ENCODE measurements around the gene PIEZO1. TPM values are rescaled to one million over a fixed set of nuclear protein-coding genes. Genes with fewer than 3 reads are reported as not detected.
"Not testable (repeated sequence)": the region's sequence is repeated elsewhere in the genome, so short reads cannot be mapped to it uniquely, and the experiment has no call there.

Gene PIEZO1
- total RNA-seq, 1 donor from 2014 or later: 196 TPM

DNA sequence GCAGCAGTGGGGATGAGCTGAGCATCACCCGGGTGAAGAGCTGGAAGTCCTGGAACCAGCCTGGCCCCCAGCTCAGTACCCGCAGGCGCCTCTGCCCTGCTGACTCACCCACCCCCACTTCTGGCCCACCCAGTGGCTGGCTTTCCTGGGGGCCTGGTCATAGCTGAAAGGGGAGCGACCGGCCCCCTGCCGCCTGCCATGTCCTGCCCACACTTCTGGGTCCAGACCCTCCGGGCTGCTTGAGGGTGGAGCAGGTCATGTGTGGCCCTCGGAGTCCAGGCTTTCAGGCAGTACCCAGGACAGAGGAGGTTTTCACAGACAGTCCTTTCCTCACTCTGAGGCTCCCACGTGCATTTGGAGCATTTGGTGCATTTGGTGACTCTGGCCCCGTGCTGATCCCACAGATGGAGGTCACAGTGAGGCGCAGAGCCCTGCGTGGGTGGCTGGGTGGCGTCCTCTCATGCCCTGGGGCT, 7.1 kb upstream of the PIEZO1 start:
- no peak for DNase-seq
- peaks cover 6% of the 10 kb centered on the region for H3K27me3 ChIP-seq
- no peaks in the 10 kb centered on the region for H3K9me3 ChIP-seq
- H3K36me3 ChIP-seq: no peaks in the 10 kb centered on the region
- ATAC-seq: peak; percentile 47
- H3K27ac ChIP-seq: no peak overlapping the region
- TF ChIP-seq CTCF (IDR thresholded peaks at IDR 0.05): no peak
- H3K4me3 ChIP-seq: no peak overlapping the region
- H3K4me1 ChIP-seq: peaks cover 10% of the 10 kb centered on the region
- intact Hi-C loops (cut with DNase I): no loop called here

DNA sequence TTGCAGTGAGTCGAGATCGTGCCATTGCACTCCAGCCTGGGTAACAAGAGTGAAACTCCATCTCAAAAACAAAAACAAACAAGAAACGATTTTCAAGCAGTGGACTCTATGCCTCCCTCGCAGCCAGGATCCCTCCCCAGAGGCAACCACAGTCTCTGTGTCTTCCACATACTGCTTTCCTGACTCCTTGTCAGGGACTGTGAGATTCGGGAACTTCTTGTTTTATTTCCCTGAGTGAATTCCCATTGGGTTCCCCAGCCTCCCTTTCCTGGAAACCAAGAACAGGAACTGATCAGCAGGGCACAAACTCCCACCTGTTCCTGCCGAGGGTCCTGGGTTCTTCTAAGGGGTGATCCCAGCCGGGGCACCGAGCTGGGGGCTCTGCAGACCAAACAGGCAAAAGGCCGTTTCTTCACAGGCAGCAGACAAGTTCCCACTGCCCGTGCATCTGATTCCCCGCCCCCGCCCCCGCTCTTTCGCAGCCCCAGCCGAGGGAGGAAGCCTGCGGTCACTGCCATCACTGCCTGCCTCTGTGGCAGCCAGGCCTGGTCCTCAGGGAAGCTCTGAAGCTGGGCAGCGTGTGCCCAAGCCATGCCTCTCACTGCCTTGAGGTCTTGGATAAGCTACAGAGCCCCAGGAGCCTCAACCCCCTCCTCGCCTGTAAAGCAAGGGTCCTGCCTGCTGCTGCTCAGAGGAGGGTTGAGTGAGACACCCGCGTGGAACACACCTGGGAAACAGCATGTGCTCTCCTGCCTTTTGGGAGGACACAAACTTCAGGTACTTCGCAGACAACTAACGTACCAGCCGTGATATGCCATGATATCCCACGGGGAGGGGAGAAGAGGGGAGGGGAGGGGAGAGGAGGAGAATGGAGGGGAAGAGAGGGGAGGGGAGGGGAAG, 5.5 kb upstream of the PIEZO1 start:
- peak overlapping the region; percentile 10 for H3K4me3 ChIP-seq
- H3K27ac ChIP-seq: peak overlapping the region; percentile 65
- peaks cover 10% of the 10 kb centered on the region for H3K4me1 ChIP-seq
- ATAC-seq (peak; percentile 80), DNase-seq (peak; percentile 88)
- intact Hi-C loops (cut with DNase I): no loop called here
- no peaks in the 10 kb centered on the region for H3K9me3 ChIP-seq
- peaks cover 6% of the 10 kb centered on the region for H3K27me3 ChIP-seq
- TF ChIP-seq CTCF (IDR thresholded peaks at IDR 0.05): no peak
- H3K36me3 ChIP-seq: no peaks in the 10 kb centered on the region

- no peaks in the 10 kb centered on the region for H3K36me3 ChIP-seq
- peaks cover 6% of the 10 kb centered on the region for H3K27me3 ChIP-seq
- H3K4me3 ChIP-seq: no peak overlapping the region
- peaks cover 10% of the 10 kb centered on the region for H3K4me1 ChIP-seq
- intact Hi-C loops (cut with DNase I): loop anchor here (5.0 kb wide), 1 partner anchor 47 kb away; no protein-coding TSS in a partner anchor
- no peaks in the 10 kb centered on the region for H3K9me3 ChIP-seq
- TF ChIP-seq CTCF (IDR thresholded peaks at IDR 0.05): no peak
- peak; percentile 37 for ATAC-seq
- H3K27ac ChIP-seq: peak overlapping the region; percentile 65
- DNase-seq: no peak
These were observed 4.6 kb upstream of the PIEZO1 start for GRCh38 chr16:88789594-88789993.

GRCh38 chr16:88788749-88789148, 3.7 kb upstream of the PIEZO1 start:
- not testable (repeated sequence) for H3K9me3 ChIP-seq, DNase-seq, H3K27ac ChIP-seq, H3K27me3 ChIP-seq, H3K4me3 ChIP-seq, H3K36me3 ChIP-seq, ATAC-seq
- intact Hi-C loops (cut with DNase I): loop anchor here (5.0 kb wide), 1 partner anchor 46 kb away; no protein-coding TSS in a partner anchor
- peaks cover 11% of the 10 kb centered on the region for H3K4me1 ChIP-seq

DNA sequence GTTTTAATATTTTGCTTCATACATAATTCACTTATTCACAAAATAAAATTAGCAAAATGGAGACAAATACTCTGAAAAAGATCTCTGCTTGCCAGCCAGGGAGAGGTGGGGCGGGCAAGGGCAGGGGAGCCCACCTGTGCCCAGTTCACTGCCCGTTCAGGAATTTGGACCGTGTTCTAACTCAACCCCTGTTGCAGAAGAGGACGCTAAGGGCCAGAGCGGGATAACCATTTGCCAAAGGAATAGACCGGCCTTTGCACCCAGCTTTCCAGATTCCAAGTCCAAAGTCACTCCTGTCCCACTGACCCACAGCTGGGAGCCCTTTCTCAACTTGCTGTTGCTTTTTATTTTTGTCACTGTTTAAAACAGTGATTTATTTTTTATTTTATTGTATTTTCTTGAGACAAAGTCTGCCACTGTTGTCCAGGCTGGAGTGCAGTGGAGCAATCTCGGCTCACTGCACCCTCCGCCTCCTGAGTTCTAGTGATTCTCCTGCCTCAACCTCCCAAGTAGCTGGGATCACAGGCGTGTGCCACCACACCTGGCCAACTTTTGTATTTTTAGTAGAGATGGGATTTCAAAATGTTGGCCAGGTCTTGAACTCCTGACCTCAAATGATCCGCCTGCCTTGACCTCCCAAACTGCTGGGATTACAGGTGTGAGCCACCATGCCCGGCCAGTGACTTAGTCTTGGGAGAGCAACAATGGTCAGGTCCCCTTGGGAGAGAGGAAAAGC, 2.7 kb upstream of the PIEZO1 start:
- Histone ChIP-seq H3K27me3 (no peaks in the 10 kb centered on the region), H3K4me3 (no peak overlapping the region), H3K27ac (no peak overlapping the region), H3K4me1 (peaks cover 21% of the 10 kb centered on the region), H3K36me3 (no peaks in the 10 kb centered on the region), H3K9me3 (no peaks in the 10 kb centered on the region)
- intact Hi-C loops (cut with DNase I): loop anchor here (5.0 kb wide), 1 partner anchor 45 kb away; no protein-coding TSS in a partner anchor
- TF ChIP-seq CTCF (IDR thresholded peaks at IDR 0.05): no peak
- no peak for DNase-seq
- ATAC-seq: no peak

- peaks cover 41% of the 10 kb centered on the region for H3K4me1 ChIP-seq
These were observed 239 bp downstream of the PIEZO1 start for GRCh38 chr16:88784856-88785105.

More at GRCh38 chr16:88784856-88785105, 239 bp downstream of the PIEZO1 start:
- Histone ChIP-seq H3K27ac (peak overlapping the region; percentile 79), H3K4me3 (peak overlapping the region; percentile 54), H3K36me3 (no peaks in the 10 kb centered on the region), H3K27me3 (no peaks in the 10 kb centered on the region), H3K9me3 (no peaks in the 10 kb centered on the region)
- no peak for TF ChIP-seq CTCF (IDR thresholded peaks at IDR 0.05)
- peak; percentile 49 for ATAC-seq
- DNase-seq: no peak
- intact Hi-C loops (cut with DNase I): loop anchor here (5.0 kb wide), 1 partner anchor 42 kb away; no protein-coding TSS in a partner anchor
